Measurements from ENCODE around the gene RBM25. TPM values are rescaled to one million over a fixed set of nuclear protein-coding genes. Genes with fewer than 3 reads are reported as not detected.
"Not testable (repeated sequence)": the region's sequence is repeated elsewhere in the genome, so short reads cannot be mapped to it uniquely, and the experiment has no call there.

The RBM25 gene
- total and polyA plus RNA-seq, 3 donors from 2014 or later = 30.6 to 132 (median 113) TPM

DNA sequence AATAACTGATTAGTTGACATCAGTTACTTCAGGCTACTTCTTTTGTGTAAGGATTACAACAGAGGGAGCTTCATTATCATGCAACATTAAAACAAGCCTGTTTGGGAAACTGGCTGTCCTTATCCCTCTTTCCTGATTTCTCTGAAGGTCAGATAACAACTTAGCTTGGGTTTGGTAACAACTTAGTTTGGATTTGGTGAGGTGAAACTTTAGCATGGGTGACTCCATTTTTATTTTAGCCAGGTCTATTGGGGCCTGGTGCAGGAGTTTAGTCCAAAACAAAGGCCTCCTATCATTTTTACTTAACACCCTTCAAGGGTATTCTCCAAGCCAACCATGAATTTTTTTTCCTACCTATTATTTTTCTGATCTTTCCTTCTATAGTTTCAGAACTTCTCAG, 30.4 kb upstream of the RBM25 start:
- intact Hi-C loops (cut with DNase I; ENCODE audit: low total_unique reads) = no loop called here
- H3K4me1 ChIP-seq = peaks cover 18% of the 10 kb centered on the region
- no peak overlapping the region for H3K4me3 ChIP-seq
- peak overlapping the region in 1 of 2 donors; percentile 91 for H3K27ac ChIP-seq
- no peaks in the 10 kb centered on the region for H3K36me3 ChIP-seq (ENCODE audit: low read depth, missing control alignments)
- no peaks in the 10 kb centered on the region for H3K27me3 ChIP-seq
- no peaks in the 10 kb centered on the region for H3K9me3 ChIP-seq
- TF ChIP-seq, protein P1, sequence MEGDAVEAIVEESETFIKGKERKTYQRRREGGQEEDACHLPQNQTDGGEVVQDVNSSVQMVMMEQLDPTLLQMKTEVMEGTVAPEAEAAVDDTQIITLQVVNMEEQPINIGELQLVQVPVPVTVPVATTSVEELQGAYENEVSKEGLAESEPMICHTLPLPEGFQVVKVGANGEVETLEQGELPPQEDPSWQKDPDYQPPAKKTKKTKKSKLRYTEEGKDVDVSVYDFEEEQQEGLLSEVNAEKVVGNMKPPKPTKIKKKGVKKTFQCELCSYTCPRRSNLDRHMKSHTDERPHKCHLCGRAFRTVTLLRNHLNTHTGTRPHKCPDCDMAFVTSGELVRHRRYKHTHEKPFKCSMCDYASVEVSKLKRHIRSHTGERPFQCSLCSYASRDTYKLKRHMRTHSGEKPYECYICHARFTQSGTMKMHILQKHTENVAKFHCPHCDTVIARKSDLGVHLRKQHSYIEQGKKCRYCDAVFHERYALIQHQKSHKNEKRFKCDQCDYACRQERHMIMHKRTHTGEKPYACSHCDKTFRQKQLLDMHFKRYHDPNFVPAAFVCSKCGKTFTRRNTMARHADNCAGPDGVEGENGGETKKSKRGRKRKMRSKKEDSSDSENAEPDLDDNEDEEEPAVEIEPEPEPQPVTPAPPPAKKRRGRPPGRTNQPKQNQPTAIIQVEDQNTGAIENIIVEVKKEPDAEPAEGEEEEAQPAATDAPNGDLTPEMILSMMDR (IDR thresholded peaks at IDR 0.05) = no peak
- no peak for TF ChIP-seq POLR2A (IDR thresholded peaks at IDR 0.05)
- DNase-seq = no peak

DNA sequence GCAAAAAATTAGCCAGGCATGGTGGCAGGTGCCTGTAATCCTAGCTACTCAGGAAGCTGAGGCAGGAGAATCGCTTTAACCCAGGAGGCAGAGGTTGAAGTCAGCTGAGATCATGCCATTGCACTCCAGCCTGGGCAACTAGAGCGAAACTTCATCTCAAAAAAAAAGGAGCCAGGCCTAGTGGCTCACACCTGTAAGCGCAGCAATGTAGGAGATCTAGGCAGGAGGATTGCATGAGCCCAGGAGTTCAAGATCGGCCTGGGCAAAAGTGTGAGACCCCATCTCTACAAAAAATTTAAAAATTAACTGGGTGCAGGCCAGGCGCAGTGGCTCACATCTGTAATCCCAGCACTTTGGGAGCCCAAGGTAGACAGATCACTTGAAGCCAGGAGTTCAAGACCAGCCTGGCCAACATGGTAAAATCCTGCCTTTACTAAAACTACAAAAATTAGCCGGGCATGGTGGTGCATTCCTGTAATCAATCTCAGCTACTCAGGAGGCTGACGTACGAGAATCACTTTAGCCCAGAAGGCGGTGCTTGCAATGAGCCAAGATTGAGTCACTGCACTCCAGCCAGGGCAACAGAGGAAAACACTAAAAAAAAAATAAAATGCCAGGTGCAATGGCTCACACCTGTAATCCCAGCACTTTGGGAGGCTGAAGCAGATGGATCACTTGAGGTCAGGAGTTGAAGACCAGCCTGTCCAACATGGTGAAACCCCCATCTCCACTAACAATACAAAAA, 21.5 kb upstream of the RBM25 start:
- H3K27me3 ChIP-seq; H3K36me3 ChIP-seq (ENCODE audit: low read depth, missing control alignments); H3K27ac ChIP-seq; H3K9me3 ChIP-seq; H3K4me1 ChIP-seq; DNase-seq; intact Hi-C loops (cut with DNase I; ENCODE audit: low total_unique reads); H3K4me3 ChIP-seq: not testable (repeated sequence)
- WGBS, 2 donors = 91 to 94% methylated on average over 9 of the region's 9 CpGs

DNA sequence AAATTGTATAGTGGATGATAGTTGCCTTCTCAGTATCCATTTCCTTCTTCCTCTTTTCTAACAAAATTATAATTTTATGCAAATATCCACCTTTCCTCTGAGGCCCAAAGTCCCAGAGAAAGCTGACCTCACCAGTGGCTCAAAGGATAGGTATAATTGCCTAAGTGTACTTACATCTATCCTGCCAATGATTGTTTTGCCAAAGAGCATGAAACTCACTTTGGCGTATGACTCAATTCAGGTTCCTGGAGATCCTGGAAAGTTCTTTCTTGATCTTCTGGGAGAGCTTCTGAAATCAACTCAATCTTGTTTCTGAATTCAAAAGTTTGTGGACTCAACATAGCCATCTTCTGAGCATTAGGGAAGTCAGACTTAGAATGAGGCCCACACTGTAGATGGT, 10.5 kb upstream of the RBM25 start:
- no peak for DNase-seq
- intact Hi-C loops (cut with DNase I; ENCODE audit: low total_unique reads) = no loop called here
- Histone ChIP-seq H3K36me3 (ENCODE audit: low read depth, missing control alignments) (no peaks in the 10 kb centered on the region), H3K9me3 (no peaks in the 10 kb centered on the region), H3K4me3 (no peak overlapping the region), H3K4me1 (no peaks in the 10 kb centered on the region), H3K27ac (no peak overlapping the region), H3K27me3 (no peaks in the 10 kb centered on the region)
- 94 to 95% methylated on average over 1 of the region's 1 CpG for WGBS, 2 donors
- TF ChIP-seq, protein P1 (IDR thresholded peaks at IDR 0.05) = no peak
- TF ChIP-seq POLR2A (IDR thresholded peaks at IDR 0.05) = no peak

DNA sequence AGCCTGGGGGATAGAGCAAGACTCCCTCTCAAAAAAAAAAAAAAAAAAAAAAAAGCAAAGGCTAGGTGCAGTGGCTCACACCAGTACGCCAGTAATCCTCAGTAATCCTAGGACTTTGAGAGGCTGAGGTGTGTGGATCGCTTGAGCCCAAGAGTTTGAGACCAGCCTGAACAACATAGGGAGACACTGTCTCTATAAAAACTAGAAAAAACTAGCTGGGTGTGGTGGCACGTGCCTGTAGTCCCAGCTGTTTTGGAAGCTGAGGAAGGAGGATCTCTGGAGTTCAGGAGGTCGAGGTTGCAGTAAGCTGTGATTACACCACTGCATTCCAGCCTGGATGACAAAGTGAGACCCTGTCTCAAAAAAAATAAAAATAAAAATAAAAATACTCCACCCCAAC, 8.9 kb upstream of the RBM25 start:
- DNase-seq = no peak
- Histone ChIP-seq H3K9me3 (no peaks in the 10 kb centered on the region), H3K4me1 (no peaks in the 10 kb centered on the region), H3K27ac (no peak overlapping the region), H3K36me3 (ENCODE audit: low read depth, missing control alignments) (no peaks in the 10 kb centered on the region), H3K27me3 (no peaks in the 10 kb centered on the region), H3K4me3 (no peak overlapping the region)
- TF ChIP-seq, protein P1 (IDR thresholded peaks at IDR 0.05) = no peak
- no peak for TF ChIP-seq POLR2A (IDR thresholded peaks at IDR 0.05)
- intact Hi-C loops (cut with DNase I; ENCODE audit: low total_unique reads) = no loop called here
- 56 to 61% methylated on average over 4 of the region's 4 CpGs for WGBS, 2 donors

DNA sequence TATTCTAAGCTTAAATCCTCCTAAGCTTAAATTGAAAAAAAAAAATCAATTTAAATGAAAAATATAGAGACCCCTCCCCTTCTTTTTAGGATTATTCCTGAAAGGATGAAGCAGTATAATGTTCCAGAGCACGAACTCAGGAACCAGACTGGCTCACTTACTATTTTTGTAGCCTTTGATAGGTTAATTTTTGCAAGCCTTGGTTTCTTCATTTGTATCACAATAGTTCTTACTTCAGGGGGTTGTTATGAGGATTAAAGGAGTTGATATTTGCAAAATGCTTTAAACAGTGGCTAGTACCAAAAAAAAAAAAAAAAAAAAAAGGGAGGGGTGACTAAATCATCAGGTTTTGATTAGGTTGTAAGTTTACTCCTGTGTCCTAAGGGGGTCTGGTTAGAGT, 3.1 kb upstream of the RBM25 start:
- Histone ChIP-seq H3K4me1 (peaks cover 10% of the 10 kb centered on the region), H3K36me3 (ENCODE audit: low read depth, missing control alignments) (no peaks in the 10 kb centered on the region), H3K27me3 (no peaks in the 10 kb centered on the region), H3K9me3 (no peaks in the 10 kb centered on the region), H3K27ac (no peak overlapping the region), H3K4me3 (no peak overlapping the region)
- WGBS, 2 donors = 83 to 85% methylated on average over 1 of the region's 1 CpG
- DNase-seq = no peak
- intact Hi-C loops (cut with DNase I; ENCODE audit: low total_unique reads) = no loop called here
- TF ChIP-seq, protein P1 (IDR thresholded peaks at IDR 0.05) = no peak
- TF ChIP-seq POLR2A (IDR thresholded peaks at IDR 0.05) = no peak

Data from testis (tissue), 3 donors.